GM19452 (cell line): ENCODE results near the gene RMND5A.

Experiments used
- ATAC-seq: cut with Tn5 transposase; IDR thresholded peaks from one replicate; pipeline ENCODE4 v1.9.1; 2021; ENCODE audit not compliant: unreplicated experiment

Gene RMND5A, protein sequence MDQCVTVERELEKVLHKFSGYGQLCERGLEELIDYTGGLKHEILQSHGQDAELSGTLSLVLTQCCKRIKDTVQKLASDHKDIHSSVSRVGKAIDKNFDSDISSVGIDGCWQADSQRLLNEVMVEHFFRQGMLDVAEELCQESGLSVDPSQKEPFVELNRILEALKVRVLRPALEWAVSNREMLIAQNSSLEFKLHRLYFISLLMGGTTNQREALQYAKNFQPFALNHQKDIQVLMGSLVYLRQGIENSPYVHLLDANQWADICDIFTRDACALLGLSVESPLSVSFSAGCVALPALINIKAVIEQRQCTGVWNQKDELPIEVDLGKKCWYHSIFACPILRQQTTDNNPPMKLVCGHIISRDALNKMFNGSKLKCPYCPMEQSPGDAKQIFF

DNA sequence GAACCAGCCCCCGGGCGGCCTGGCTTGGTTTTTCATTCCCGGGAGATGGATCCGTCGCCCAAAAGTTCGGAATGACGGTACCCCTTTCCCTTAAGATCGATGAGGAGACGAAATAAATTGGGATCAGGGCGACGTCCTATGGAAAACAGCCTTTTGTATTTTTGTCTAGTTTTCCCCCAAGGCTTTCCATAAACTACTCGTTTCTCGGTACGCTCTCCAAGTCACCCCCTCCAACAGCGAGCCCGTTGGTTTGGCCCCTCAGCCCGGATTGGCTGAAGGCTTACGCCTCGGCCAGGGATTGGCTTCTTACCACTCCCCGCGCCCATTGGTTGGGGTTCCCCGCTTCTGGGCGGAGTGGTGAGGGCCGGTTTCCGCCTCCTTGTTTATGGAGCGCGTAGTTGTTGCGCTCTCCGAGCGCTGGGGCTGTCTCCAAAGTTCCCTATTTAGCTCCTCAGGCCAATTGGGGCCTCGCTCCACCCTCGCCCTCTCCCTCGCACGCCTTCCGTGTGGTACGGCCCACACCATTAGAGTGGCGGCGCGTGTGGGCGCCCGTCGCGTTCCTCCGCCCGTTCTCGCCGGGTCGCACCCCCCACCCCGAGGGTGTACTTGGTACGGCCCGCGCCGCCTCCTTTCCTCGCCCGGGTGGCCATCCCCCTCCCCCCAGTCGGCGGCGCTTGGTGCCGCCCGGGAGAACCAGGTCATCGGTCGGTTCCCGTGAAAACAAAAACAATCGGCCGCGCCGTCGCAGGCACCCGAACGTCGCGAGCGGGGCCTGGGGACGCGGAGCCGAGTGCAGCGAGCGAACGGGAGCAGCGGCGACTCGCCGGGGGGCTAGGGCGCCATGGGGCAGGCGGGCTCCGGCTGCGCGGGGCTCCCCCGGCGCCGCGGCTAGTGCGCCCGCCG is at the start of gene RMND5A:
Gene RMND5A, plus strand, starts transcription at position 655 of the 903 bp plus-strand sequence. CDS start 377 bp downstream, outside the sequence.
- peak; percentile 89 for ATAC-seq

DNA sequence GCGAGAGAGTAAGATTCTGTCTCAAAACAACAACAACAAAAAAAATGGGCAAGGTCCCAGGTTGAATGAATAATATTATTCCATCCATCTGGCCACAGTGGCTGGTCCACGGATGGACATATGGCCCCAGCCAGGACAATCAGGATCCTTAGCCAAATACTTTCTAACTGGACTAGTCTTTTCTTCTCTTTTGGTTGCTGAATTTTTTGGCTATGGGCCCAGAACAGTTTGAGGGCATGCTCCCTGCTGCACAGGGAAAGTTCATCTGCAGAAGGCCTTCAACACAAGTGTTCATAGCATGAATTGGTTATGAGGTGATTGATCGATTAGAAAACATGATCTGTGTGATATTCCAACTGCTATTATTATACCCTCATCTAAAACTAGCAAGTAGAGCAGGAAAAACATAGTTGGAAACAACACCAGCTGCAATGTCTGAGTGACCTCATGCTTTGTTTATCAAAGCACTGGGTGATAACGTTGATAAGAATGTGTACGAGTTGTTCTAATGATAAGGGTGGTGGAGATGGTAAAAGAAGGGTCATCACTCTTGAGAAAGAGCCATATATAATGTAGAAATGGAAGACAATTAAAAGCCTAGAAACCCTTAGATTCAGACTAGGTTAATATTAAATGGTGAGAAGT is 48.6 kb upstream of the RMND5A start:
- no peak for ATAC-seq

DNA sequence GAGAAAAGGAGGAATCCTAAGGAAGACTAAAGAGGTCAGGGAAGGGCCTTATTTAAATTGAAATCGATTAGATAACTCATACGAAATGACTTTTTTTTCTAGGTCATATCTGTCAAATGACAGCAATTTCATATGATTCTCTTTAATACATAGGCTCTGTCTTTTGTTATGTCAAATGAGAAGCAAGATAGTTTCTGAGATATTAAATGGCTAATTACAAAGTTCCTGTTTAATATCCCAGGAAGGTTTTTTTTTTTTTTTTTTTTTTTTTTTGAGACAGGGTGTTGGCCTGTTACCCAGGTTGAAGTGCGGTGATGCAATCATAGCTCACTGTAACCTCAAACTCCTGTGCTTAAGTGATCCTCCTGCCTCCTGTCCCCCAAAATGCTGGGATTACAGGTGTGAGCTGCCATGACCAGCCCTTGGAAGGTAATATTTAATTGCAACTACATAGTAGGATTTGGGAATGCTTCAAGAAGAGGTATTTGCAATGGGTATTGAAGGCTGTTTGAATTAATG is 48.0 kb upstream of the RMND5A start:
- no peak for ATAC-seq

DNA sequence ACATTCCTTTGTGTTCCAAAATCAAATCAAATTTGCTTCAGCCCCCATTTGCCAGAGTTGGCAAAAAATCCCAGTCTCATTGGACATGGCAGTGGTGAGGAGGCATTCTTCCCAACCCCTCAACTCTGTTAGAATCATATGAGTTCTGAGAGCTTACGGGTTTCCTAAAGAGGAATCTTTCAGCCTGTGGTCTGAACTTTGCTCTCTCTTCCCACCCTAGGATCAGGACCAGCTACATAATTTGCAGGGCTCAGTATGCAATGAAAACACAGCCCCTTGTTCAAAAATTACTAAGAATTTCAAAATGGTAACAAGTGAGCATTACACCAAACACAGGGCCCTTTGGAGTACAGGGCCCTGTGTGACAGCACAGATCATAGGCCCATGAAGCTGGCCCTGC is 47.1 kb upstream of the RMND5A start:
- ATAC-seq = no peak

DNA sequence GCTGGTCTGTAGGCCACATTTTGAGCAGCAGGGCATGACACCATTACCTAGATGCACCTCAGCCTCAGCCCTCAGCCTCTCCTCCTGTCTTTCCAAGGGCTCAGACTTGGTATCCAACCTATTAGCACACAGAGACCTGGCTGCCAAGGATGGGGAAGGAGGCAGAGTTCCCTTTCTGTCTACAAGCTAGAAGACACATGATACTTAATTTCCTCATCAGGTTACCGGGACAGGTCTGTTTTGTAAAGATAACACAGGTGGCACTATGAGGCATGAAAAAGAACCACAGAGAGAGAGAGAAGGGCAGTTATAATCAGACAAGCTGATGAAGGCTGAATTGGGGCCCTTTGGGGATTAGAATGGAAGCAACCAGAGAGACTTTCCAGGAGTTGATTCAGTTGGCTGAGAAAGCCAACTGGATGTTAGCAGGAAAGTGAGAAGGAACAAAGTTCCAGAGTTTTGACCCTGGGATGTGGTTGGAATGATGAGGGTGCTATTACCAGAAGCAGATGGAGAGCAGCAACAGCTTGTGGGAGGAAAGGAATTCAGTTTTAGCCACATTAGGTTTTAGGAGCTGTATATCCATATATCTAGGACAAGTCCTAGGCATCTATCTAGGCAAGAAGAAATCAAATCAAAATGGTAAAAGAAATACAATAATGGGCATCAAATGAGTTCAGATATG is 46.0 kb upstream of the RMND5A start:
- ATAC-seq = no peak

DNA sequence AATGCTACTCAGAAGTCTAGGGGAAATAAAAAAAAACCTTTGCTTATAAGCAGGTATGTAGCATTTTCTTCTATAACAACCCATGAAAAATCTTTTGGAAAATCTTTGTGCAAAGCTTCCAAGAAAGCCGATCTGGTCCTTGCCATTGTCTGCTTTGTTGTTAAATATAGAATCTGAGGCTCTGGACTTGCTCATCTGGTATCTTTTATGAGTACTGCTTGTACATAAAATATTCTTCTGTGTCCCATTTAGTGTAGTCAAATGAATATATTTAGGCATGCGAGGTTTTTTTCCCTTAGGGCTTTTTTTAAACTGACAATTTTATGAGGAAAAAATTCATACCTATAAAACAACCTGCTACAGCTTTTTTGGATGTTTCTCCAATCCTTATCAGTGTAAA is 45.0 kb upstream of the RMND5A start:
- ATAC-seq = no peak

DNA sequence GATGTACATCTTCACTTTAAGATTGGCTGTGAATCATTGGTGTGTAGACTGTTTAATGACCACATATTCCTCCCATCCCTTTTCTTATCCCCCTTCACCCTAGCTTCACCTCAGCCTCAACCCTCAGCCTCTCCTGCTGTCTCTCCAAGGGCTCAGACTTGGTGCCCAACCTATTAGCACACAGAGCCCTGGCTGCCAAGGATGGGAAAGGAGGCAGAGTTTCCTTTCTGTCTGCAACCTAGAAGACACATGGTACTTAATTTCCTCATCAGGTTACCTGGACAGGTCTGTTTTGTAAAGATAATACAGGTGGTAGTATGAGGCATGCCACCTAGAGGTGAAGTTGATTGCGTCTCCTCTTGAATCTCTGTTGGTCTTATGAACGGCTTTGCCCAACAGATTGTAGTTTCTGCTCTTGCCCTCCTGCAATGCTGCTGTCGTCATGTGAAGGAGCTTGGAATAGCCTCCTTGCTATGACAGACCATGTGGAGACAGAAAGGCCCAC is 44.5 kb upstream of the RMND5A start:
- ATAC-seq = no peak

DNA sequence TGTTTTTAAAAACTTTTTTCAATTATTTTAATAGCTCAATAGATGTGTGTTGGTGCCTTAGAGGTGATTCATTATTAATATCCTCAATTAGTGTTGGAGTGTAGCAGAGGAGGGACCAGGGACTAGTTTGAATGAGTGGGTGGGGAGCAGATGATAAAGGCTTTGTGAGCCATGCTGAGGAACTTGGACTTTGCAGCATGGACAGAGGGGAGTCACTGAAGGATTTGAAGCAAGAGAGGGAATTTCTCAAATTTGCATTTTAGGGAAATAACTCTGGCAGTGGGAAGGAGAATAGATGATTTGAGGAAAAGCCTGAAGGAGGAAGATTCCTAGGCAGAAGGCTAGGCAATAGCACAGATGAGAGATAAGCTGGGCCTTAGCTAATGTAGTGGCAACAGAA is 42.3 kb upstream of the RMND5A start:
- ATAC-seq = no peak

DNA sequence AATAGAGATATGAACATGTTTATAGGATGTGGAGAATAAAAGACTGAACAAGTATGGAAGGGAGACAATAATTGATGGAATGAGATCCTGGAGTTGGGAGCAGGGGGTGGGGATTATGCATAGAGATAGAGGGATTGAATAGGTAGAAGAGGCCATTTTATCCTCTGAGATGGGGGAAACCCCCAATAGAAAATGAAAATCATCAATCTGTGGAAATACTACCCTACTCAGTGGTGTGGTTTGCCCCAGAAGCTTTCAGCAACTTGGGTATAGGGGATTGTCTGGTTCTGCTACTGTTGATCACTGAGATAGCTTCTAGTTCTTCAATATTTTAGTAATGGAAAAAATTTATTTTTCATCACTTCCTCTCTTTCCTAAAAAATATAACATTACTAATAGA is 41.1 kb upstream of the RMND5A start:
- no peak for ATAC-seq

DNA sequence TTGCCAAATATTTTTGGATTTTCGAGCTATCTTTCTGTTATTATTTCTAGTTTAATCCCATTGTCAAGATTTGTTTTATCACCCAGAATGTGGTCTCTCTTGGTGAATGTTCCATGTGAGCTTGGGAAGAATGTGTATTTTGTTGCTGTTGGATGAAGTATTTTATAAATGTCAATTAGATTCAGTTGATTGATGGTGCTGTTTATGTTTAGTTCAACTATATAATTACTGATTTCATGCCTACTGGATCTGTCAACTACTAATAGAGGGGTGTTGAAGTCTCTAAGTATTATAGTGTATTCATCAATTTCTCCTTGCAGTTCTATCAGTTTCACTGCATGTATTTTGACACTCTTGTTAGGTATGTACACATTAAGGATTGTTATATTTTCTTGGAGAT is 34.7 kb upstream of the RMND5A start:
- no peak for ATAC-seq

DNA sequence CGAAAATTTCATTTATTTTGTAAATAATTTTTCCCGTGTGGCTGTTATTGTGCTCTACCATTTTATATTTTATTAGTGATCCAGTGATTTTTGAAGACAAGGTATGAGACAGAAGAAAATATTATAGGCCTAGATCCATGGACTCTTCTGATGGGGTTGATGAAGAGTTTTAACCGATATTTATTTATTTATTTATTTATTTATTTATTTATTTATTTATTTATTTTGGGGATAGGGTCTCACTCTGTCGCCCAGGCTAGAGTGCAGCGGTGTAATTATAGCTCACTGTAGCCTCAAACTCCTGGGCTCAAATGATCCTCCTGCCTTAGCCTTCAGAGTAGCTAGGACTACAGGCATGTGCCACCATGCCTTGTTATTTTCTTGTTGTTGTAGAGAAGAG is 33.6 kb upstream of the RMND5A start:
- ATAC-seq = no peak

DNA sequence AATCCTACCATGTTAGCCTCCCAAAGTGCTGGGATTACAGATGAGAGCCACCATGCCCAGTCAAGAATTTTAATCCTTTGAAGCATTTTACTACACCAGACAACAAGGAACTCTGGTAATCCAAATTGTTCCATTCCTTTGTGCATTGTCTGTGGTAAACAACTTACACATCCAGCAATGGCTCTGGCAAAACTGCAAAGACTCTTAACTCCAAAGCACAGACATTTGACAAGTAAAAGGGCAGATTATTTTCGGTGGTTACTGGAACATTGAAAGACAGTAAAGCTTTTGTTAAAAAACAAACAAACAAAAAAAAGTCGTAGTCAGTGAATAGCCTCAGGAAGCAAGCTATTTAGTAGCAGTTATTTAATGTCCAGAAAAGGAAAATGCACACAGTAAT is 33.2 kb upstream of the RMND5A start:
- ATAC-seq = no peak

DNA sequence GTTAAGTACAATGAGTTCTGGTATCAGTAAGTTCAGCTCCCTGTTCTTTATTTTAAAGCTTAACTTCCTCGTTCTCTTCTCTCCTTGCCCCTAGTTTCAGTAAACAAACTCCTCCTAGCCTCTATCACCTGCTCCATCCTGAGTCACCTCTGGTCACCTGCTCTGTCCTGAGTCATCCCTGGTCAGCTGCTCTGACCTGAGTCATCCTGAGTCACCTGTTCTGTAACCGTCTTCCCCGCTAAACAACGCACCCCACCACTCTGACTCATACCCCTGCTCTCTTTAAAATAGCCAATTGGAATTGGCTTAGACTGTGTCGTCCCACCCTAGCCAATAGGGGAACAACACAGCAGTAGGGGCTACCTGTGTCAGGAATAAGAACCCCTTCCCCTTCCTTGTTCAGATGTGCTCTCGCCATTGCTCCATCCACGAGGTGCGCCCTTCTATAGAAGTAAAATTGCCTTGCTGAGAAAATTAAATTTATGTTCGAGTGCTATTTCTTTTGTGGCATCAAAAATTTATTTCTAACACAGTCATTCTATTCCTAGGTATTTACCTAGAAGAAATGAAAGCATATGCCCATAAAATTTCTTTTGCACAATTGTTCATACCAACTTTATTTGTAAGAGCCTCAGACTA is 24.9 kb upstream of the RMND5A start:
- ATAC-seq = no peak

DNA sequence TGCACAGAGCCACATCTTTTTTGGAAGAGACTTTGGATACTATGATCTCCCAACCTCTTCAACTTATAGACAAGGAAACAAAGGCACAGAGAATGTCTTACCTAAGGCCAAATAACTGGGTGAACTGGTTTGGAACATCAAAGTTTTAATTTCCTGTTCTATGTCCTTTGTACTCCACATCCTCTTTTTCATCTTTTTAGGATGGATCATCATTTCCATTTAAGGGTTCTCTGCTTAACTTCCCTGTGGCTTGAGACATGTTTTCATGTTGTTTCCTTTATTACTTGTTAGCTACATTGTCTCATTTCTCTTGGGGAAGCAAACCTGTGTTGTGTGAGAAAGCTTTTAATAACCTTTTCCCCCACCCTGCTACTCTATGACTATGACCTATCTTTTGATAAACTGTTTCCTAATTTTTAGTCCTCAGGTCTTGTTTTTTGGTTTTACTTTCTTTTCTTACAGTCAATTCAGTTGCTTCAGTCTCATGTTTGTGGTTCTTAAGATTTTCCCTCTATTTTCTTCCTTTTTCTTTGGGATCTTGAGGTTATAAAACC is 22.5 kb upstream of the RMND5A start:
- ATAC-seq = no peak

DNA sequence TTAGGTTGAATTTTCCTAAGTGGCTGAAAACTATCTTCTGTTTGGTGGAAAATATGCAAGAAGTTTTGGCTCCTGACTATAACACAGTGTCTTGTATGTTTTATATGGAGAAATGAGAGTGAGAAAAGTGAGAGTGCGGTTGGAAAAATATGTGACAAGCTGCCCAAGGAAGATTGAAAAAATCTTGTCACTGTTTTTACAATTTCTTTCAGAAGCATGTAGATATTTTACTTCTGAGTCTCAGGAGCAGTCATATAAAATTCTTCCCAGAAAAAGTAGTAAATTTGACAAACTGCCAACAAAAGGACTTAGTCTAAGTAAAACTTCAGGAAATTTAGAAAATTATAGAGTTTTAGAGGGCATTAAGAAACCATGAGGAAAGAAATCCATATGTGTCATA is 19.4 kb upstream of the RMND5A start:
- ATAC-seq = no peak

DNA sequence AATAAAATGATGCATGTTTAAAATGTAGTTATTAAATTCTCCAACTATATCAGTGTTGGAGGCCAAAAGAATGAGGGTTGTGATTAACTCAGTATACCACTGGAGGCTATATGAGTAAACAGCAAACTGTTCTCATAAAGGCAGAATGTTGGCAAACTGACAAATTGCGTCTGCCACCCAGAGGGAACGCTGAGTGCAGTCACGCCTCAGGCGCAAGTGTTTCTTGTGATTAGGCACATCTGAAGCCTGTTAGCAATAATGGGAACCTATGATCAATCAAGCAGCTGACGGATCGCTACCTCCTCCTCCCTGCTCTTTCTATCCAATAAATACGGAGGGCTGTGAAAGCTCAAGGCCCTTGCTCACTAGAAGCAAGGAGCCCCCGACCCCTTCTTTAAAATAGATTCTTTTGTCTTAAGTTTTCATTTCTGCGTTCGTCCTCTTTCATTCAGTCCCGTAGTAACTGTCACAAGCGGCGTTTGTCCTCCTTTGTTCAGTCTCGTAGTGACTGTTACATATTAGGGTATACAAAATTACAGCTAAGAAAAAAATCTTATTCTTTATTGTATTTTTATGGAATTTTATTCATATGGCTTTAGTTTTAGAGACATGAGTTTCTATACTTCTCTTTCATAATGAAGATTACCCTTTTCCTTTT is 16.3 kb upstream of the RMND5A start:
- ATAC-seq = no peak

DNA sequence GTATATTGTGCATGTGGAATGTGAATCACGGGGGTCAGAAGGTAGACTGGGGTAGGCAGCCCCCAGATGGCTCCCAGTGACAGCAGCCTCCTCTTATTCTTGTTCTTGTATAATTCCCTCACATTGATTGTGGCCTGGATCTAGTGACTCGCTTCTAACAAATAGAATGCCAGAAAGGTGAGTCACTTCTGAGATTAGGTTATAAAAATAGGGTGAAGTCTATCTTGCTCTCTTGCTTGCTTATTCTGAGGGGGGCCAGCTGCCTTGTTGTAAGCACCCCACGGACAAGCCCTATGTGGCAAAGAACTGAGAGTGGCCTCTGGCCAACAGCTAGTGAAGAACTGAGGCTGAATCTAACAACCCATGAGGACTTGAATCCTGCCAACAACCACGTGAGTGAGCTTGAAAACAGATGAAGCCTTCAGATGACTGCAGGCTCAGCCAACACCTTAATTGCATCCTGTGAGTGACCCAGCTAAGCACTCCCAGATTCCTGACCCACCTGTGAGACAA is 15.6 kb upstream of the RMND5A start:
- ATAC-seq = no peak

DNA sequence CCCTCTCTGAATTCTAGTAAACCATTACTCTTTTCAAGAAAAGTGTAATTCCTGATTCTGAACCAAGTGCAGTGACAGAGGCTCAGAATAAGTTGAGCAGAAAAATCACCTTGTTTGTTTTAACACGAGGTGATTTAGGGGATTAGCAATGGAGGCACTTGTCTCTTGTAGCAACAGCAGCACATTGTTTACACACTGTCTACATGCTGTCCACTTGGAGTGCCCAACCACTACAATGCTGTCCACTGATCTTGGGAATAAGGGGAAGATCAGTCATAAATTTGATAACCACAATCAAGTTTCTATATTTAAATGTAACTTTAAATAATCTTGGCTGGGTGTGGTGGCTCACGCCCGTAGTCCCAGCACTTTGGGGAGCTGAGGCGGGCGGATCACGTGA is 13.9 kb upstream of the RMND5A start:
- no peak for ATAC-seq

DNA sequence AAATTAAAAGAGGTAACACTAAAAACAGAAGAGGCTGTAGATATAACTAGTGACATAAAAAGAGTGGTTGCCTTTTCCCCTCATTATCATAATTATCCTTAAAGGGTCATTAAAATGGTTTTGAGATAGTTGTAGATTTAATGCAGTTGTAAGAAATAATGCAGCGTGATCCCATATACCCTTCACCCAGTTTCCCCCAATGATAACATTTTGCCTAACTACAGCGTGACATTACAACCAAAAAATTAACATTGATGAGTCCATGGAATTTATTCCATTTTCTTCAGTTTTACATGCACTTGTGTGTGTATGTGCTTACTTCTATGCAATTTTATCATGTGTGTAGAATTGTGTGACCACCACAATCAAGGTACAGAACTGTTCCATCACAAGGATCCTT is 13.2 kb upstream of the RMND5A start:
- no peak for ATAC-seq
